HPDE6-E6E7 (cell line): Measurements from ENCODE around the gene GRIK5.
"Not testable (repeated sequence)": the region's sequence is repeated elsewhere in the genome, so short reads cannot be mapped to it uniquely, and the experiment has no call there.

Experiments
- DNase-seq: peaks from one replicate; pipeline ENCODE4 v3.0.0; 2011; ENCODE audit warnings: missing footprints; ENCODE audit errors: extremely low spot score

Gene GRIK5

GRCh38 chr19:42018503-42019193 is 51.4 kb downstream of the GRIK5 start:
- no peak for DNase-seq

- DNase-seq = no peak
Observed at GRCh38 chr19:42017040-42017439, 53.0 kb downstream of the GRIK5 start.

DNA sequence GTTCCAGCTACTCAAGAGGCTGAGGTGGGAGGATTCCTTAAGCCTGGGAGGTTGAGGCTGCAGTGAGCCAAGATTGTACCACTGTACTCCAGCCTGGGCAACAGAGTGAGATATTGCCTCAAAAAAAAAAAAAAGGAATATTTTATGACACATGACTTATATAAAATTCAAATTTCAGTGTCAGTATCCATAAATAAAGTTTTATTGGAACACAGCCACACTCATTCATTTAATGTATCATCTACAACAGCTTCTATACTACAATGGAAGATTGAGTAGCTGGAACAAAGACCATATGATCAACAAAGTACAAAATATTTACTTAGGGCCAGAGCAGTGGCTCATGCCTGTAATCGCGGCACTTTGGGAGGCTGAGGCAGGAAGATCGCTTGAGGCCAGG is 57.3 kb downstream of the GRIK5 start:
- DNase-seq = not testable (repeated sequence)

DNA sequence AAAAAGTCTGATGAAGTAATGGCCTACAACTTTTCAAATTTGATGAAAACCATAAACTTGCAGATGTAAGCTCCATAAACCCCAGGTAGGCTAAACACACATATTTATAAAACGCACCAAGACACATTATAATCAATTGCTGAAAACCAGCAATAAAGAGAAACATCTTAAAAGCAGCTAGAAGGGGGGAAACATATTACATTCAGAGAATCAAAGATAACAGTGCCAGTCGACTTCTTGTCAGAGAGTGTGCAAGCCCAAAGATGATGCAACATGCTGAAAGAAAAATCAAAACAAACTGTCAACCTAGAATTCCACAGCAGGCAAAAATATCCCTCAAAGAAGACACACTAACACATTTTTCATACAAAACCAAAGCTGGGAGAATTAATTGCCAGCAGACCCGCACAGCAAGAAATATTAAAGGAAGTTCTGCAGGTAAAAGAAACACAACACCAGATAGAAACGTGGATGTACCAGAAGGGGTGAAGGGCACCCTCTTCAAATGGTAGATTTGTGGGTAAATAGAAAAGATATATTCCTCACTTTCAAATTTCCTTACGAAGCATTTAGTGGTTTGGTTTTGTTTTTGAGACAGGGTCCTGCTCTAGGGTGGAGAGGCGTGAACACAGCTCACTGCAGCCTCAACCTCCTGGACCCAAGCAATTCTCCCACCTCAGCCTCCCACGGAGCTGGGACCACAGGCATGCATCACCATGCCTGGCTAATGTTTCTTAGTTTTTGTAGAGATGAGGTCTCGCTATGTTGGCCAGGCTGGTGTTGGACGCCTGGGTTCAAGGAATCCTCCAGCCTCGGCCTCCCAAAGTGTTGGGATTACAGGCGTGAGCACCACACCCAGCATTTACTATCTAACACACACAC is 59.5 kb downstream of the GRIK5 start:
- DNase-seq = no peak

DNA sequence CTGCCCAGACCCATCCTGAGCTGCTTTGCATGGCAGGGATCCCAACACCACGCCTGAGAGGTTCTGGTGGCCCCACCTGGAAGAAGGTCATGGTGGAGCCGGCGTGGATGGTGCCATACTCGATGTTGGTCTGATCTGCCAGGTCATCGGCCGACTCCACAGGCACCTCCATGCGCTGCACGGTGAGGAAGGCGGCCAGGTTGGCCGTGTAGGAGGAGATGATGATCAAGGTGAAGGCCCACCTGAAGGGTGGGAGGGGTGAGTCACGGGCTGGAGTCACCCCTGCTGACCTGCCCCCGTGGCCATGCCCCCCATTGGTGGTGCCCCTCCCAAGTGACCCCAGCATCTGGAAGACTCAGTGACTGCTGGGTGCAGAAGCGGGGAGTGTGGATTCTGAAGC is 63.4 kb downstream of the GRIK5 start:
- no peak for DNase-seq

GRCh38 chr19:42005504-42005903 is 64.5 kb downstream of the GRIK5 start:
- no peak for DNase-seq

- DNase-seq = no peak
Observed at GRCh38 chr19:42003506-42004294, 66.3 kb downstream of the GRIK5 start.

DNA sequence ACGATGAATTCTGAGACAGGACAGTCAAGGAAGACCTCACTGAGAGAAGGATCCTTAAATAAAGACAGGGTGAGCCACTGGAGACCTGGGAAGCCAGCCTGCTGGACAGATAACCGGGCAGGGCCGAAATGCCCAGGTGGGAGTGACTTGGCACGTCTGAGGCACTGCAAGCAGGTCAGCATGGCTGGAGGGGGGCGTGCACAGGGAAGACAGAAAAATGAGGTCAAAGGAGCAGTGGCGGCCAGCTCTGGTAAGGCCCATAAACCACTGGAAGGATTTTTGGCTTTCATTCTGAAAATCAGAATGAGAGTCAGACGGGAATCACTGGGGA is 70.2 kb downstream of the GRIK5 start:
- DNase-seq = no peak

GRCh38 chr19:41999071-41999877 is 70.7 kb downstream of the GRIK5 start:
- no peak for DNase-seq

- no peak for DNase-seq
Observed at GRCh38 chr19:41998246-41999020, 71.6 kb downstream of the GRIK5 start.

DNA sequence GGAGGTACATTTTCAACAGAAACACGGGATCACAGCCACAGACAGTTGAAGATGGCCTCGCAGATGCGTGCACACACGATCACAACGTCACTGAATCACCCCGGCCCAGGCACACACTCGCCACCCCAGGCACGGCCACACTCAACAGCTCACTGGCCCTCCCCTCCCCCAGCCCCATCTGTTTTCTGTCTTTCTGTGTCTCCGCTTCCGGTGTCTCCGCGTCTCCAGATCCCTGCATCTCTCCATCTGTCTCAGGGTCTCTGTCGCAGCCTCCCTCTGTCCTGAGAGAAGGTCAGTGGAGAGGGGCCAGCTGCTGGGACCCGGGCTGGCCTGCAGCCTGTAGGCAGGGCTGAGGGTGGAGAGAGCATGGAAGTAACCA is 72.2 kb downstream of the GRIK5 start:
- no peak for DNase-seq

DNA sequence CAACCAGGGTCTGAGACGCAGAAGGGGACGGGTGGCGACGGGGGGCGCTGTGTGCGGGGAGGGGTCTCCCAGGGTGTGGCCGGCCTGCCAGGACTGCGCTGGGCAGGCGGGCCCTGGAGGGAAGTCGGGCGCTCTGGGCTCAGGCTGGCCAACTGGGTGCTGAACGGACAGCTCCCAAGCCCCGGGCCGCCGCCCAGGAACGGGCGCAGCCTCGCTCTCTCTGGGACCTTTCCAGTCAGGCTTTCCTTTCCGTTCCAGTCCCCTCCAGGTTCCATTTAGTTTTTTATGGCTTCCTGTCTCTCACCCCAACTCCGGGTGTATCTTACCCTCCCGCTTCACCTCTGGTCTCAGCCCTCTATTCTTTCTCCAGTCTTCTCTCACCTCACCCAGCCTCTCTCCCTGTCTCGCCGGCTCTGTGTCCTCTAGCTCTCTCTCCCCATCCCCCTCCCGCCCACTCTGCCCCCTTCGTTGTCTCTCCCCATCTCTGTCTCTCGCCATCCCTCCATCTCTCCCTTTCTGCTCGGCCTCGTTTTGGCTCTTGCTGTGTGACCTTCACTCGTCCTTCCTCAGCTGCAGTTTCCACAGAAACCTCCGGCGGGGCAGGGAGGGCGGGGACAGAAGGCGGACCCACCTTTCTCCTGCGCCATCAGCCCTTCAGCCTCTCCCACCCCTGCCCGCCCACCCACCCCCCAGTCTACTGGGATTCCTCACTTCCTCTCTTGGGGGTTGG is 72.7 kb downstream of the GRIK5 start:
- DNase-seq = peak; percentile 70

DNA sequence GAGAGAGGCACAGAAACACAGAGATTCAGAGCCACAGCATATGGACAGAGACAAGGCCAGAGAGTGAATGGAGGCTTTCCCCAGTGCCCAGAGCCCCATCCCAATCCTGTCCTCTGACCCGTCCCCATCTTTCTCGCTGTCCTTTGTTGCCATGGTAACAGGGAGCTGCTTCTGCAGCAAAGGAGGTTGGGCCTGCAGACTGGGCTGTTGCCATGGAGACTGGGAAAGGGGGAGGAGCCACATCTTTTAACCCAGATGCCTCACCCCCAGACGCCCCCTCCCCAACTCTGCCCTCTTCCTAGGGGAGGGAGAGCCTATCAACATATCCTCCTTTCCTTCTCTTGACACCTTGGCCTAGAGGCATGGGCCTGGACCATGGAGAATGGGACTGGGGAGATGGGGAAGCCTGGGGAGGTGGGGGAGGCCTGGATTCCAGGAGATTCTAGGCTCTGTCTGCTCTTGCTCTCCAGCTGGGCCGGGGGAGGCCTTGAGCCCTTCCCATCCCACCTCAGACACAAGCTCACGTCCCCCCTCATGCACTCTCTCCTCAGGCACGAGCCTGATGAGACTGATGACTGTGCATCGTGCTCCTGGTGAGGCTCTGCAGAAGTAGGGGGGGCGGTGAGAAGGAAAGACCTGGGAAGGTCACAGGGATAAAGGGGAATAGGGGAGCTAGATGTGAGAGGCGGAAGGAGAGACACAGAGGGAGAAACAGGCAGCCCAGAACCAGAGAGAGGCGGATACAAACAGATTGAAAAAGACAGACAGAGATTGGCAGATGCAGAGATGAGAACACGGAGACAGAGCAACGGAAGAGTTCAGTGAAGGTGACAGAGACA is 73.8 kb downstream of the GRIK5 start:
- DNase-seq = no peak

- DNase-seq = no peak
Observed at GRCh38 chr19:41994994-41995958, 74.7 kb downstream of the GRIK5 start.

DNA sequence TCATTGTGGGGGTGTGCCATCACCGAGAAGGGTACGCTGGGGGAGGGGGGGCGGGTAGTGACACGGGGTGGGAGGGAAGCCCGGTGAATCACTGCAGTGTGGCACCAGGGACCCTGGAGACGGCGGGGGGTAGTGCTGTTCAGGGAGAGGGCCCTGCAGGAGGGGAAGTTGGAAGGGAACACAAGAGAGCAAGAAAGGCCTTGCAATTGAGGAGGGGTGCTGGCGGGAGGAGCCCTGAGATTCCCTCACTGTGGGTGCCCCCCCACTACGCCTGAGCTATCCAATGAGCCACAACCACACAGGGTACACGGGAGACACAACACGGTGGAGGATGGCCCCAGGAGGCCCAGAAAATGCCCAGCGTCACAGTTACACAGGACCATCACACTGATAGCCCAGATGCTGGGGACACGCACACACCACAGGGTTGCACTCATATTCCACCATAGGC is 75.5 kb downstream of the GRIK5 start:
- DNase-seq = no peak

DNA sequence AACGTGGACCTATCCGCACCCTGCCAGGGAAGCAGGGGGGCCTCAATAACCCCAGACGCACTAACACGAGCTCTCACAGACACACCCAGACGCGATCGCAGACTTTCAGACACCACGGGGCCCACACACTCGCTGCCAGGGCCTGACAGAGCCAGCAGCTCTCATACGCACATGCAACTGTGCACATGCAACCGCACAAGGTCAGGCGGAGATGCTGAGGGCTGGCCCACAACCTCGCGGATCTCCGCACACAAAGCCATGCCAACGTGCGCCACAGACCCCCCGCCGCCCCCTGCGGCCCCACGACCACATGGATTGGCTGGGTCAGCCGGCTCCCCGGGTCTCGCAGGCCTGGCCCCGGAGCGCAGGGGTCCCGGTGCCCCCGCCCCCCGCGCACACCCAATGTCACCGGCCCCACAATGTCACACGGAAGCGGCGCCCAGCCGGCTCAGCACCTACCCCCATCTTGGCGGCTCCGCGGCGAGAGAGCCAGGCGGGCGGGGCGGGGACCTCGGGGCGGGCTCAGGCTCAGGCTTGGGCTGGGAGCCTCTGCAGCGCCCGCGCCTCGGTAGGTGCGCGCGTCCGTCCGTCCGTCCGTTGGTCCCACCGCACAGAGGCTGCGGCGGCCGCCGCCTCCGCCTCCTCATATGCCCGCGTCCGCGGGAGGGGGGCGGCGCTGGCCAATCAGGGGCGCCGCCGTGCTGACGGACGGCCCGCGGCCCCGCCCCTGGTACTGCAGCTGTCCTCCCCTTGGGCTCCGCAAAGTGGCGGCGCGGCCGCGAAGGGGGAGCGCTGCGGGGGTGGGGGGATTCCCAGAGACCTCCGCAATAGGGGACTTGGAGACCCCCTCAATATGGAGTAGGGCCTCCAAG is 76.2 kb downstream of the GRIK5 start, which contains the start of gene ATP1A3:
TSS of gene ATP1A3 (minus strand) at position 619 of the 872 bp plus-strand sequence. CDS start at position 465, 154 bp downstream.
- peak; percentile 72 for DNase-seq
